ENCODE results near the gene NUP37. TPM values are rescaled to one million over a fixed set of nuclear protein-coding genes. Genes with fewer than 3 reads are reported as not detected.

The NUP37 gene
- total RNA-seq, 4 donors from 2014 or later, result 5.5 to 23.2 (median 12.6) TPM

Other genes starting within 250 kb of the NUP37 start
- 1 to 10 TPM; 3.2 to 7.4 (median 5.7) TPM for gene DRAM1, start 242.5 kb downstream of the NUP37 start, total RNA-seq
- 10 to 100 TPM; 35.7 to 80.9 (median 47.0) TPM for gene WASHC3, start 58.1 kb downstream of the NUP37 start, total RNA-seq
- 1 to 10 TPM; 2.6 to 4.2 (median 3.5) TPM for gene PARPBP, start 69 bp upstream of the NUP37 start, total RNA-seq
- not detected for gene PMCH, start 77.7 kb upstream of the NUP37 start, total RNA-seq